ENCODE data around the gene C1GALT1. TPM values are rescaled to one million over a fixed set of nuclear protein-coding genes. Genes with fewer than 3 reads are reported as not detected.

The C1GALT1 gene
- total RNA-seq, 1 experiment from 2014 or later, result 54.5 TPM

DNA sequence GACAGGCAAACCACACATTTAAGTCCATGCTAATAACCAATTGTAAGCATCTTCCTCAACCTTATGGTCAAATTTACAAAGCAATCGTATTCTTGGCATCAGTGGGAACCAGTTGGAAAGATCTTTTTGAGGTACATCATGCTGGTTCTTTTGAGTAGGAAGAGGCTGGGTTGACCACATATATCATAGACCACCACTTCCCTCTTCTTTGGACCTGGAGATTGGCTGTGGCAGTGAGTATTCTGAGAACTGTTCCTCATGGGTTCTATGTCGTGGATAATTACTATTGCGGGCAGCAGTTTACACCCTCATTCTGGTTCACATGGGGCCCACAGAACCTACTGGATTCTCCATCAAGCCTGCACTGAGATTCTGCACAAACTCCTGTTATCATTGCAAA is 35.5 kb upstream of the C1GALT1 start:
- no peak overlapping the region for H3K4me3 ChIP-seq (ENCODE audit: low read depth in 2 of 2, low read length in 2 of 2)
- H3K9me3 ChIP-seq (ENCODE audit: control insufficient read depth, insufficient read depth, low read depth, low read length), result no peaks in the 10 kb centered on the region
- BruUV-seq (replicated peaks), result no TSS peak
- DNase-seq (ENCODE audit: low read depth, low spot score), result no peak
- ChIA-PET POLR2A (no interaction called here), CTCF (no interaction called here)
- ATAC-seq, result no peak
- H3K4me1 ChIP-seq (ENCODE audit: control insufficient read depth, insufficient read depth, low read length), result no peaks in the 10 kb centered on the region
- intact Hi-C loops (cut with micrococcal nuclease; ENCODE audit: unreplicated experiment), result no loop called here
- no peaks in the 10 kb centered on the region for H3K36me3 ChIP-seq (ENCODE audit: control insufficient read depth, insufficient read depth, low read length)
- H3K27ac ChIP-seq (ENCODE audit: low read length), result no peak overlapping the region
- TF ChIP-seq REST (IDR thresholded peaks at IDR 0.05; ENCODE audit: insufficient read depth in 1 of 2, low read depth in 2 of 2, low read length in 1 of 2), result no peak
- no peak for TF ChIP-seq POLR2AphosphoS5 (IDR thresholded peaks at IDR 0.05; ENCODE audit: low read depth, low read length)
- TF ChIP-seq TCF7L2 (IDR thresholded peaks at IDR 0.05; ENCODE audit: low read depth, low read length), result no peak
- TF ChIP-seq CTCF (IDR thresholded peaks at IDR 0.05), result no peak
- no peak for TF ChIP-seq SIN3A (IDR thresholded peaks at IDR 0.05; ENCODE audit: borderline replicate concordance, insufficient read depth, low read depth, low read length)
- H3K27me3 ChIP-seq (ENCODE audit: control insufficient read depth, insufficient read depth, low read length), result no peaks in the 10 kb centered on the region
- in situ Hi-C loops (cut with HindIII; ENCODE audit: low pct_unique_long_range_greater_than_20kb, low sequenced_read_pairs), result no loop called here

DNA sequence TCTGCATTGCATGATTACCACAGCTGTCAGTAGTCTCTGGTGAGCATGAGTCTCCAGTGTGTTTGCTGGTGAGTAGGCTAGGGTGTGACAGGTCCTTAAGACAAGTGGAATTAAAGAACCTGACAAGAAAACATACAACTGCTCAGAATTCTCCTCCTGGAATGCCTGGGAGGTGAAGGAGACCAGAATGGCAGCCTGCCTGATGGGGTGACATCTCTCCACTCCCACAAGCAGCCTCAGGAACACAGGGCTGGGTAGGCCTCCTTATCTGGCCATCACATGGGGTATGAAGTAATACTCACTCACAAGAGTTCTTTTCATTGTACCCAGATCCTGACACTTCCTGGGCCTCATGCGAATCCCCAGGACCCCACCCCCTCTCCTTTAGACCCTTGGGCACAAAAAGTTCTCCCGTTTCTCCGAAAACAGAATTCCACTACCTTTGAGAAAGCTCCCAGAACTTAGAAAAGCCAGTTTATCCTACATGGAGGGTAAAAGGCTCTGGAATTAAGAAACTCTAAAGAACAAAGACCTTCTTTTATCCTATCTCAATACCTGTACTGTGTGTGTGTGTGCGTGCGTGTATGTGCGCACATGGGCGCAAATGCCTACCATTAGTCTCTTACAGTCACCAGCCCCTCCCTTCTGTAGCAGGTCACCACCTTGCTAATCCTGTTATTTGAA is 33.4 kb upstream of the C1GALT1 start:
- TF ChIP-seq POLR2AphosphoS5 (IDR thresholded peaks at IDR 0.05; ENCODE audit: low read depth, low read length) (no peak), CTCF (IDR thresholded peaks at IDR 0.05) (no peak), REST (IDR thresholded peaks at IDR 0.05; ENCODE audit: insufficient read depth in 1 of 2, low read depth in 2 of 2, low read length in 1 of 2) (no peak), SIN3A (IDR thresholded peaks at IDR 0.05; ENCODE audit: borderline replicate concordance, insufficient read depth, low read depth, low read length) (no peak), TCF7L2 (IDR thresholded peaks at IDR 0.05; ENCODE audit: low read depth, low read length) (no peak)
- Histone ChIP-seq H3K27me3 (ENCODE audit: control insufficient read depth, insufficient read depth, low read length) (no peaks in the 10 kb centered on the region), H3K4me3 (ENCODE audit: low read depth in 2 of 2, low read length in 2 of 2) (no peak overlapping the region), H3K27ac (ENCODE audit: low read length) (no peak overlapping the region), H3K36me3 (ENCODE audit: control insufficient read depth, insufficient read depth, low read length) (no peaks in the 10 kb centered on the region), H3K4me1 (ENCODE audit: control insufficient read depth, insufficient read depth, low read length) (no peaks in the 10 kb centered on the region), H3K9me3 (ENCODE audit: control insufficient read depth, insufficient read depth, low read depth, low read length) (no peaks in the 10 kb centered on the region)
- ATAC-seq (no peak), DNase-seq (ENCODE audit: low read depth, low spot score) (no peak)
- intact Hi-C loops (cut with micrococcal nuclease; ENCODE audit: unreplicated experiment) (no loop called here), in situ Hi-C loops (cut with HindIII; ENCODE audit: low pct_unique_long_range_greater_than_20kb, low sequenced_read_pairs) (no loop called here)
- BruUV-seq (replicated peaks), result no TSS peak
- ChIA-PET POLR2A (no interaction called here), CTCF (no interaction called here)
